Memory B cell (primary cell): ENCODE measurements around the gene PEX11B.

Experiments
- ATAC-seq: fragments of 150-1000 bp; cut with Tn5 transposase; 2 replicates; pipeline ENCODE4 v1.10.0; 2021; ENCODE audit warnings: low read depth, mild to moderate bottlenecking, moderate library complexity
- DNase-seq, 2 donors: peaks; one replicate each; pipeline ENCODE4 v3.0.0; 2022; ENCODE audit warnings: low spot score in 2 of 2
- H3K27ac Mint-ChIP-seq: one replicate; pipeline ENCODE4 v1.8.0; 2022; ENCODE audit warnings: mild to moderate bottlenecking, moderate library complexity, mixed read lengths
- H3K27me3 Mint-ChIP-seq: one replicate; pipeline ENCODE4 v1.8.0; 2022; ENCODE audit warnings: mixed read lengths
- H3K36me3 Mint-ChIP-seq: one replicate; pipeline ENCODE4 v1.8.0; 2022; ENCODE audit warnings: mild to moderate bottlenecking, mixed read lengths
- H3K4me1 Mint-ChIP-seq: one replicate; pipeline ENCODE4 v1.8.0; 2022; ENCODE audit warnings: mixed read lengths
- H3K4me3 Mint-ChIP-seq: one replicate; pipeline ENCODE4 v1.8.0; 2022; ENCODE audit warnings: mild to moderate bottlenecking, moderate library complexity, mixed read lengths
- H3K9me3 Mint-ChIP-seq: one replicate; pipeline ENCODE4 v1.8.0; 2022; ENCODE audit warnings: mixed read lengths

PEX11B gene

DNA sequence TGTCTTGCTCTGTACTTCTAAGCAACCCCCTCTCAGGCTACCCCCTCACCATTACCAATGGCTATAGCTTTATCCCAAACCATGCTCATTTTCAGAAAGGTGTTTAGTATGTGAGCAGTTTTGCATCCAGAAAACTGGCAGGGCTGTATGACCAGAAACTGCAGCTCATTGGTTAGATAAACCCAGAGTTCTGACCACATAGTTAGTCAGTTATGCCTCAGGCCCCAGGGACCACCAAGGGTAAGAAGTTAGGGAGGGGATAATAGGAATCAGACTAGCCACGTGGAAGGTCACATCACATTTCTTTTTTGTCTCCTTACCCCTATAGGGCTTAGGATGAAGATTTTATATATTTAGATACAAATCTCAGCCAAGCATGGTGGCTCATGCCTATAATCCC, 9.9 kb downstream of the PEX11B start:
- no peak for ATAC-seq
- Mint-ChIP-seq H3K4me3 (no peak overlapping the region), H3K27ac (no peak overlapping the region), H3K4me1 (peaks cover 11% of the 10 kb centered on the region), H3K36me3 (peaks cover 22% of the 10 kb centered on the region), H3K9me3 (no peaks in the 10 kb centered on the region), H3K27me3 (no peaks in the 10 kb centered on the region)
- no peak for DNase-seq

DNA sequence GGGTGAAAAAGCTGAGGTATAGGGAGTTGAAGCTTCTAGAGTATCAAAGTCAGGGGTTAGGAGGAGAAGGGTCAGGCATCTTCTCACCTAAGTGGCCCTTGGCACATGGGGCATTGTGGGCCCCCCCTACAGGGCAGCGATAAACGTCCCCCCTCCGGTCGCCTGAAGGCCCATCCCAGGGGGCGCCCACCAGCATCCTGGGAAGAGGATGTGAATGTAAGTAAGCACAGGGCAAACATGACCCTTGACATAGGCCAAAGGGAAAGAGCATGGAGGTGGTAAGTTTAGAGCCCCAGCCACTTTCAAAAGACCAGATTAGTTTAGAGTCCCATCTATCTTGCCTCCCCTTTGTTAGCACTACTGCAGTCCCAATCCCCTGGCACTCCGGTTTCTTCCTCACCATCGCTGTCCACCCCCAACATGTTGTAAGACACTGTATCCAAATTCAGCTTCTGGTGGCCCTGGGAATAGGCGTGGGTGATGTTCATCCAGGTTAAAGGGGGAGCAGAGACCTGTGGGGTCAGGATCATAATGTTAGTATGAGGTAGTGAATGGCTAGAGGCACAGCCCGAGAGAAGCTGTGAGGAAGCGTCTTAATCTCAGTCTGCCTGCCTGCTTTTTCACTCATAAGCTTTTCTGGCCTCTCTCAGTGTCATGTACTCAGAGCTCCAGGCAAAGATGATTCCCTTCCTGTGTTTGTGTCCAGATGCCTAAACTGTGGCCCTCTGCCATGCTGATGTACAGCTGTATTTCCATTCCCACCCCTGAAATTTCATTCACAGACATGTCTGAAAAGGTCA, 11.4 kb downstream of the PEX11B start:
- H3K4me1 Mint-ChIP-seq: peaks cover 4% of the 10 kb centered on the region
- no peaks in the 10 kb centered on the region for H3K27me3 Mint-ChIP-seq
- peaks cover 14% of the 10 kb centered on the region for H3K36me3 Mint-ChIP-seq
- no peaks in the 10 kb centered on the region for H3K9me3 Mint-ChIP-seq
- DNase-seq (no peak), ATAC-seq (no peak)
- H3K4me3 Mint-ChIP-seq: no peak overlapping the region
- H3K27ac Mint-ChIP-seq: no peak overlapping the region

DNA sequence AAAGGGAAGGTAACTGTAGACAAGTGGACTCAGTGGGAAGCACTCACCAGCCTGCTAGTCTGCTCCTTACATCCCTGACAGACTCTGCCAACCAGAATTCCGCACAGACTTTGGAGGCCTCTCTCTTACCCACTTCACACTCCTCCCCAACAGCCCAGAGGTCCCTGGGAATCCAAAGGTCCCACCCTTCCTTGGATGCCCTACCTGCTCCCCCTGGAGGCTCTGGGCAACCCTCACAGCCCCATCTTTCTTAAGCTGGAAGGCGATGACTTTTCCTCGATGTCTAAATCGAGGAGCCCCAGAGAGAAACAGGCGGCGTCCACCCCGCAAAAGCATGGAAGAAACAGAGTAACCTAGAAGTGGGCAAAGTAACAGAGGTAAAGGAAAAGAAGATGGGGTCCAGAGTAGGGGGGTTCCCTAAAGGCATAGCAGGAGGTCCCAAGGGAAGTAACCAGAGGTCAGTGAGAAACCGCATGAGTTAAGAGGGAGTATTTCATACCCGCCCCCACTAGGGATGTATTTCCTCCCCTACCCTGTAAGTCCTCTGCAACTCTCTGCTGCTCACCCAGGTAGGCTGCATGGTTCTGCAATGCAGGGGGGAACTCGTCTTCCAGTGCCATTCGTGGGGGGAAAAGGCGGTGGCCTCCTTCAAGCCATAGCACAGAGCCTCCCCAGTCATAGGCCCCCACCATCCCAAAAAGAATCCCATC, 17.1 kb downstream of the PEX11B start:
- DNase-seq: no peak
- H3K36me3 Mint-ChIP-seq: peaks cover 10% of the 10 kb centered on the region
- ATAC-seq: no peak
- H3K9me3 Mint-ChIP-seq: no peaks in the 10 kb centered on the region
- no peaks in the 10 kb centered on the region for H3K27me3 Mint-ChIP-seq
- no peaks in the 10 kb centered on the region for H3K4me1 Mint-ChIP-seq
- H3K27ac Mint-ChIP-seq: no peak overlapping the region
- no peak overlapping the region for H3K4me3 Mint-ChIP-seq

DNA sequence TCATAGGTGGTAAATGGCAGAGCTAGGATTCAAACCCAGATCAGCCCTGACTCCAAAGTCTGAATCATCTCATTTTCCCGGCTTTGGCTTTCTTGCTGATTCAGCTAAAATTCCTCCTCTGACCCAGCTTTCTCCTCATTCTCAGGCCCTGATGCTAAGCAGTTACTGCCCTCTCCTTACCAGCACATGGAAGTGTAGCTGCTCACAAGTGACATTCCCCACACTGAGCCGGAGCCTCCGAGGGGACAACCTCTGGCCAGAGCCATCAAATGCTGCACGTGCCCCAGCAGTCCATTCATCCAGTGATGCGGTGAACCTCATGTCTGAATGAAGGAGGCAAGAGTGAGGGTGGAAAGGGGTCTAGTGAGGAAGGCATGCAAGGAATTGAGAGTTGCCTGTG, 19.8 kb downstream of the PEX11B start:
- H3K36me3 Mint-ChIP-seq: peaks cover 9% of the 10 kb centered on the region
- H3K27ac Mint-ChIP-seq: no peak overlapping the region
- no peaks in the 10 kb centered on the region for H3K27me3 Mint-ChIP-seq
- H3K4me1 Mint-ChIP-seq: no peaks in the 10 kb centered on the region
- ATAC-seq (no peak), DNase-seq (no peak)
- H3K4me3 Mint-ChIP-seq: no peak overlapping the region
- no peaks in the 10 kb centered on the region for H3K9me3 Mint-ChIP-seq

DNA sequence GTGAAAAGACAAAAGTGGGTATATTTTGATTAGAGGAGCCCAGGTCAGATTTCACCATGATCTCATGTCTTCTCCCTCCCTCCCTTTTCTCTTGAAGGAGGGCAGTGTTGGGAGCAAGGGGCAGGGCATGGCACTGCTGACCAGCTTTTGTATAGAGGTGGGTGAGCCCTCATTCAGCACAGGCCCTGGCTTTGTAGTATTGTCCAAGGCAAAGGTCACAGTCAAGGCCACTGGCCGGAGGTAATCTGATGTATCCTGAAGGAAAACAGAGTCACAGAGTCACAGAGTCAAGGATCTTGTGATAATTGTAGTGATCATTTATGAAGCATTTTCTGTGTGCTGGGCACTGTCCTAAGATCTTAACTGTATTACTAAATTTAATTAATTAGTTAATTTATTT, 20.5 kb downstream of the PEX11B start:
- Mint-ChIP-seq H3K4me1 (no peaks in the 10 kb centered on the region), H3K4me3 (no peak overlapping the region), H3K36me3 (peaks cover 9% of the 10 kb centered on the region), H3K9me3 (no peaks in the 10 kb centered on the region), H3K27me3 (no peaks in the 10 kb centered on the region), H3K27ac (no peak overlapping the region)
- DNase-seq (no peak), ATAC-seq (no peak)

DNA sequence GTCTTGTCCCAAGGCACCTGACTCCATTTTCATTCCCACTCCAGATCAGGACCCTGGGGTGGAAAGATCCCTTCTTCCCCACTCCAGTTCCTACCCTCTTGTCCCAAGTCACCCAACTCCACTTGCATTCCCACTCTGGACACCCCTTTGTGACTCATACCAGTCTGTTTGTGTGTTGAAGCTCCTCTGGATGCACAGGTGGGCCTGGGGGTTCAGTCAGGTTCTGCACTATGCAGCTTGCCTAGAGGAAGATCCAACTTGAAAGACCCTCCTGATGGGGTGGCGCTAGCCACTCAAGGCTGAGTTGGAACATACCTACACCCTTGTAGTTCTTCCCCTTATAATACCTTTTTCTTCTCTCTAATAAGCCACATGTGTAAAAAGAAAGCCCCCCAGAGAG, 23.0 kb downstream of the PEX11B start:
- no peaks in the 10 kb centered on the region for H3K4me1 Mint-ChIP-seq
- H3K27ac Mint-ChIP-seq: no peak overlapping the region
- DNase-seq (no peak), ATAC-seq (no peak)
- no peak overlapping the region for H3K4me3 Mint-ChIP-seq
- no peaks in the 10 kb centered on the region for H3K27me3 Mint-ChIP-seq
- H3K36me3 Mint-ChIP-seq: peaks cover 5% of the 10 kb centered on the region
- no peaks in the 10 kb centered on the region for H3K9me3 Mint-ChIP-seq

DNA sequence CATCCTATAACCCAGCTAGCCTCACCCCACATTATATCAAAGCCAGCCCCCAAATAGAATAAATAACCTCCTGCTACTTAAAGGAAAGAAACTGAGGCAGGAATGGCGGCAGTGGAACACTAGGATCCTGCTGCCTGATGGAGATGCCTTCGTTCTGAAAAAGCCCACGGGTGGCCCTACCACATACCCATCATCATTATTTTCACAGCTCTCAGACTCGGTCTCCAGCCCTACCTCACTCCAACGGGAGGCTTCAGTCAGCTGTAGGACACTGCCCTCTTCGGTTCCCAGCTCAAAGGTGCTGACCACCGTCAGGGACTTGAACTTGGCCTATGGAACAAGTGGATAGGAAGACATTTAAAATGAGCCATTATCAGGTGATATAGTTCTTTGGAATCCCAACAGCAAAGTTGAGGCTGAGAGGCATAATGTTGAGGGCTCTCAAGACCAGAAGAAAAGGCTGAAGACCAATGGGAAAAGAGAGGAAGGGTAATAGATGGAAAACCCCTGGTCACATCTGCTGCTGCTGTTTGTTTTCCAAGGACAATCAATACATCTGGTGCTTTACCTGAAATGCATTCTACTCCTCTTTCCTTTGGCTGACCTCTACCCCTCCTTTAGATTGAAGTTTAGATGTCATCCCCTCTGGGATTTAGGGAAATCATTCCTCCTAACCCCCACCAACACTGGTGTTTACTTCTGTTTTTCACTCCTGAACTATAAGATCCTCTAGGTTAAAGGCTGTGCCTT, 25.0 kb downstream of the PEX11B start:
- Mint-ChIP-seq H3K4me3 (no peak overlapping the region), H3K36me3 (peaks cover 5% of the 10 kb centered on the region), H3K27me3 (no peaks in the 10 kb centered on the region), H3K4me1 (no peaks in the 10 kb centered on the region), H3K27ac (no peak overlapping the region), H3K9me3 (no peaks in the 10 kb centered on the region)
- ATAC-seq: no peak
- DNase-seq: no peak

DNA sequence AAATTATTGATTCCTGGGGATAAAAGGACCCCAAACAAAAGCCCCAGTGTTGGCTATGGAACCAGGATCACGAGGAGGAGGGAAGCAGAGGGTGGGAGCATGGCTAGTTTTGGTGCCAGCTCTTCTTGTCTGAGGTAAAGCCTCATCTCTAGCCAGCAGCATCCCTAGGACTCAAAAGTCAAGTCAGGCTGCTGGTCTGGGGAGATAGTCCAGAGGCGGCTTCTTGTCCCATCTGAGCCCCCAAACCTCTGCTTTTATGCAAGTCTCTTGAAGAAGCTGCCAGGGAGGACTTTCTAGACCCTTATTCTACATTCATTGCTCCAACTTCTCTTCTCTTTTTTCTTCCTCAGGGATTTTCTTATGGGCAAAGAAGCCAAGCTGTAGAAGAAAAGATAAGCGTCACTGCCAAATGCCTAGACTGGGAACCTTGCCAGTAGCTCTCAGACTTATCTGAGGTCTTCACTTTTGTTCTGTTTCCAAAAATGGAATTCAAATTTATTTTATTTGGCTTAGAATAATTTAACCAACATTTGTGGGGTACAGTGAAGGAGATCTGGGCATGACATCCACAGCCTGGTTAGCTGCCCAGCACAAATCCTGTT, 25.9 kb downstream of the PEX11B start:
- DNase-seq (no peak), ATAC-seq (no peak)
- Mint-ChIP-seq H3K27me3 (no peaks in the 10 kb centered on the region), H3K27ac (no peak overlapping the region), H3K4me1 (no peaks in the 10 kb centered on the region), H3K36me3 (peaks cover 1% of the 10 kb centered on the region), H3K4me3 (no peak overlapping the region), H3K9me3 (no peaks in the 10 kb centered on the region)

DNA sequence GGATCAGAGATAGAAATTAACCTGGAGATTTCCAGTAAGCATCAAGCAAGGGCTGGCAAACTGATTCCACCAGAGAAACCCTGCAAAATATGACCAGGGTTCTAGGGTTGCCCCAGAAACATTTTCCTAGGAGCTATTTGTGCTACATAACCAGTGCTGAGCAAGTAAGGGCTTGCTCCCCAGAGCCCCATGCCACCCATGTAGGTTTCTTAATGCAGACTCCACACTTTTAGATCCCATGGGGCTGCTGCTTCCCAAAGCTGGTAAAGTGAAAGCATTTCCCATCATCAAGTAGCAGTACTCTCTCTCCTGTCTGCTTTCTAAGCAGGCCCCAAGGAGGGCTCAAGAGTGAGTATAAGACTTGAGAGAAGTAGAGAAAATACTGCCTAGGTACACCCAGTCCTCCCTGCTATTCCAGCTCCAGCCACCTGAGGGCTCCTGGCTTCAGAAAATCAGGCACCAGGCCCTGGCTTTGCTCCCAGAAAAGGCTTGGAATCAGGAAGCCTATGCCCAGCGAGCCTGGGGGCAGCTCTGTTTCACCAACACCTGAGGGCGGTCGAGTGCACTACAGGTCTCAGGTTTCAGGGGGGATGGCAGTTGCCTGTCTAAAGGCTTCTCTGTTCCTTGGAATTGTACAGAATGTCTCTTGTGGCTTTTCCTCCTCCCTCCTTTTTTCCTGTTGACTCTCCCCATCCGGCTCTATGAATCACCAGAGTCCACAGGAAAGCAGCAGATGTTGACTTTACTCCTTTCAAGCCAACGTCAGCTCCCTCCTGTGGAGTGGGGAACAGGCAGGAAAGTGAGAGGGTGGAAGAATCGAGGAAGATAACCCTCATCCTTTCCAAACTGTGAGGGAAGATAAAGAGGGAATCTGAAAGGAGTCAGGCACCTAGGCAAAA, 26.7 kb downstream of the PEX11B start:
- peak; percentile 40 to 43 for DNase-seq
- Mint-ChIP-seq H3K27me3 (no peaks in the 10 kb centered on the region), H3K27ac (no peak overlapping the region), H3K9me3 (no peaks in the 10 kb centered on the region), H3K36me3 (no peaks in the 10 kb centered on the region), H3K4me3 (no peak overlapping the region), H3K4me1 (no peaks in the 10 kb centered on the region)
- peak; percentile 61 for ATAC-seq

DNA sequence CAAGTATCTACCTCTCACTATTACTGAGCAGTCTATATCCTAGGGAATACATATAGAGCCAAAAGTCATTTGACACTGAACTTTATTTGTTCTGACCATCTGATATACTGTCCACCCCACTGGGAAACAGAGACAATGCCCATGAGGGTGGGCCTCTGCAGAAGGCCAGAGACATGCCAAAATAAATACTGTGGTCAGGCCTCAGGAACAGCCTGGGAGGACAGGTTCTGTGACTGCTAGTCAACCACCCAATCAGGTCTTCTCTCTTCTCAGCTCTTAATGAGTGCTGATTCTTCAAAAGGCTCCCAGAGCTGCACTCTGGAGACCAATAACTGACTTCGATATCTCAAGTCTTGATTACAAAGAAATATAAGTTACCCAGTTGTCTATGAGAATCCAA, 27.4 kb downstream of the PEX11B start:
- H3K9me3 Mint-ChIP-seq: no peaks in the 10 kb centered on the region
- no peaks in the 10 kb centered on the region for H3K27me3 Mint-ChIP-seq
- H3K4me3 Mint-ChIP-seq: no peak overlapping the region
- DNase-seq (no peak), ATAC-seq (no peak)
- H3K27ac Mint-ChIP-seq: no peak overlapping the region
- H3K36me3 Mint-ChIP-seq: no peaks in the 10 kb centered on the region
- no peaks in the 10 kb centered on the region for H3K4me1 Mint-ChIP-seq

DNA sequence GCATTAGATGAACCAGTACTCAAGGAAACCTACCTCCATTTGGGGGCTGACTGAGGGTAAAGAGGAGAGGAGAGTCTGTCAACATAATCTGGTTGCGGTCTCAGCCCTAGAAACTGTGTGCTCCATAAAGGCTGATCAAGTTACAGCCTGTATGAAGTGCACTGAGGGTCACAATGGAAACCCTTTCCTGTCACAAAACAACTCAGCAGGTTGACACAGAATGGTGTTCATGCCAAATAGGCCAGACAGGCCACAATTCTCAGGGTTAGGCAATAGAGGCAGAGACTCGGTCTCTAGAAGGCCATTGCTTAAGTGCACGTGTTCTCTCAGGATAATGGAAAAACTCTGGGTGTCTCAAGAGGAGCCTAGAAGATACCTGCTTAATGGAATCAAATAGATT, 28.8 kb downstream of the PEX11B start:
- H3K36me3 Mint-ChIP-seq: no peaks in the 10 kb centered on the region
- H3K27me3 Mint-ChIP-seq: peaks cover 5% of the 10 kb centered on the region
- H3K27ac Mint-ChIP-seq: no peak overlapping the region
- peaks cover 9% of the 10 kb centered on the region for H3K4me1 Mint-ChIP-seq
- ATAC-seq (no peak), DNase-seq (no peak)
- no peaks in the 10 kb centered on the region for H3K9me3 Mint-ChIP-seq
- H3K4me3 Mint-ChIP-seq: no peak overlapping the region

DNA sequence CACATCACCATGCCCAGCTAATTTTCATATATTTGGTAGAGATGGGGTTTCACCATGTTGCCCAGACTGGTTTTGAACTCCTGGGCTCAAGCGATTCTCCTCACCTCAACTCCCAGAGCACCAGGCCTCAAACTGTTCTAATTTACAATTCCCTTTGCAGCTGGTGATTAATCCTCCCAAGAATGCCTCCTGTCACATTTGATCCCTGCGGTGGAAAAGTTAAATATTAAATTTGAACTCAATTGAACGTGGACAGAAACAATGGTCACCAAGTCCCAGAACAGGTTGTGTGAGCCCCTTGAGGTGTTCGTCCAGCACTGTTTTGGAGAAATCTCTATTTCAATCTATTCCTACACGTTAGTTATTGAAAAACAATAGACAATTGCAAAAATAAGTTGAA, 30.9 kb downstream of the PEX11B start:
- peaks cover 11% of the 10 kb centered on the region for H3K4me1 Mint-ChIP-seq
- H3K9me3 Mint-ChIP-seq: no peaks in the 10 kb centered on the region
- peaks cover 8% of the 10 kb centered on the region for H3K27me3 Mint-ChIP-seq
- no peak overlapping the region for H3K4me3 Mint-ChIP-seq
- no peaks in the 10 kb centered on the region for H3K36me3 Mint-ChIP-seq
- no peak for ATAC-seq
- no peak for DNase-seq
- H3K27ac Mint-ChIP-seq: no peak overlapping the region

DNA sequence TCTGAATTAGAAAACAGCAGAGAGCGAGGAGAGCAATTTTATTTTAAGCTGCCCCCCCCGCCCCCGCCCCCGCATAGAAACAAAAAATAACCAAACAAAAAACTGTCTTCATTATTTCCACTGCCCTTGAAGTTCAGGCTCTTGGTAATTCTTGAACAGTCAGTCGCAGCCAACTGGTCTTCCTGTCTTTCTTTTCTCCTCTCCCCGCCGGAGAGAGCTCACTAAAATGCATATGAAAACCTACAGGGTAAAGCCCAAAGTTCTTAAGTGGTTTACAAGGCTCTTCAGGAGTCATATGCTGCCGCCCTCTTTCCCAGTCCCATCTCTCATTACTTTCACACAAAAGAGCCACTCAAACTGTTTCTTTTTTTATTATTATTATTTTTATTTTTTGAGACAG, 31.7 kb downstream of the PEX11B start:
- H3K4me3 Mint-ChIP-seq: peak overlapping the region; percentile 47
- no peaks in the 10 kb centered on the region for H3K36me3 Mint-ChIP-seq
- no peak overlapping the region for H3K27ac Mint-ChIP-seq
- ATAC-seq (no peak), DNase-seq (no peak)
- peaks cover 11% of the 10 kb centered on the region for H3K4me1 Mint-ChIP-seq
- no peaks in the 10 kb centered on the region for H3K9me3 Mint-ChIP-seq
- peaks cover 8% of the 10 kb centered on the region for H3K27me3 Mint-ChIP-seq
